ENCODE measurements around the gene MGMT.

- TF ChIP-seq POLR2A (IDR thresholded peaks at IDR 0.05) (no peak), POLR2AphosphoS5 (IDR thresholded peaks at IDR 0.05) (no peak)
- TF ChIP-seq, protein P1, sequence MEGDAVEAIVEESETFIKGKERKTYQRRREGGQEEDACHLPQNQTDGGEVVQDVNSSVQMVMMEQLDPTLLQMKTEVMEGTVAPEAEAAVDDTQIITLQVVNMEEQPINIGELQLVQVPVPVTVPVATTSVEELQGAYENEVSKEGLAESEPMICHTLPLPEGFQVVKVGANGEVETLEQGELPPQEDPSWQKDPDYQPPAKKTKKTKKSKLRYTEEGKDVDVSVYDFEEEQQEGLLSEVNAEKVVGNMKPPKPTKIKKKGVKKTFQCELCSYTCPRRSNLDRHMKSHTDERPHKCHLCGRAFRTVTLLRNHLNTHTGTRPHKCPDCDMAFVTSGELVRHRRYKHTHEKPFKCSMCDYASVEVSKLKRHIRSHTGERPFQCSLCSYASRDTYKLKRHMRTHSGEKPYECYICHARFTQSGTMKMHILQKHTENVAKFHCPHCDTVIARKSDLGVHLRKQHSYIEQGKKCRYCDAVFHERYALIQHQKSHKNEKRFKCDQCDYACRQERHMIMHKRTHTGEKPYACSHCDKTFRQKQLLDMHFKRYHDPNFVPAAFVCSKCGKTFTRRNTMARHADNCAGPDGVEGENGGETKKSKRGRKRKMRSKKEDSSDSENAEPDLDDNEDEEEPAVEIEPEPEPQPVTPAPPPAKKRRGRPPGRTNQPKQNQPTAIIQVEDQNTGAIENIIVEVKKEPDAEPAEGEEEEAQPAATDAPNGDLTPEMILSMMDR (IDR thresholded peaks at IDR 0.05) = no peak
Observed at GRCh38 chr10:129815898-129816655, 349.0 kb downstream of the MGMT start.
